ENCODE results near the gene EOLA1.
A peak's percentile ranks its signal among the peaks of the same experiment; 100 is the strongest.
"Not testable (repeated sequence)": the region's sequence is repeated elsewhere in the genome, so short reads cannot be mapped to it uniquely, and the experiment has no call there.

The EOLA1 gene

DNA sequence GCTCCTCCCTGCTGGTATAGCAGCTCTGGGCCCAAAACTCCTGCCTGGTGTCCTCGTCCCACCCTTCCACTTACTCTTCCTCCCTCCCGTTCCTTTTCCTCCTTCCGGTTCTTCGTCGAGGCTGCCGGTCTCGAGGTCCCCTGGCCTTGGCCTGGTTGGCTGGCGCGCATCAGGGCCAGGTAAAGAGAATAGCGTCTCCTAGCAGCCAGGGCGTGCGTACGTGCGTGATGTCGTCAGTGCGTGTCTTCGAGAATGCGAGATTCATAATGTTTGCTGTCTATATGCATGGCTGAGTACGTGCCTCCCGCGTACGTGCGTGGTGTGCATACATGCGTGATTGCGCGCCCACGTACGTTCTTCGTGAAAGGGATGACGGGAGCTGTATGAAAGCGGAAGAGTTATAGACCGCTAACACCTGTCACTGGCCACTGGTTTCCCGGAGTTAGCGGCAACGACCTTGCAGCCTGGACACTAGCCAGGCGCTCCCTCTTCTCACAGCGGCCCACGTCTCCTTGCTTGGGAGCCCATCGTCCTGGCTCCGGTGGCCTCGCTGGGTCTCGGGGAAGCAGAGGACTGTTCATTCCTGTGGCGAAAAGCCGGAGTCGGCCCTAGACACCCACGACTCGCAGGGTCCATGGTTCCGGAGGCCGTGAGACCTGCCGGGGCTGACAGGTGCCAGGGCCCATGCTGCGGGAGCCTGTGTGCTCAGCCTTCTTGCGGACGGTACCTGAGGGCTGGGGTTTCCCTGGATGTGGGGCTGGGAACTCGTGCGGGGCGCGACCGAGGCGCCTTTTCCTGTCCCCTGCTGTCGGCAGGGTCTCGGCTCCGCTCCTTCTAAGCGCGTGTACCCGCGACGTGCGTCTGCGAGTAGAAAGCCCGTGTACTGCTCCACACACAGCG is at the start of gene EOLA1:
EOLA1 (plus strand) TSS at position 392 of the 900 bp plus-strand sequence. CDS start 4,619 bp downstream, outside the sequence.
- DNase-seq (ENCODE audit: low read depth): peak; percentile 88

DNA sequence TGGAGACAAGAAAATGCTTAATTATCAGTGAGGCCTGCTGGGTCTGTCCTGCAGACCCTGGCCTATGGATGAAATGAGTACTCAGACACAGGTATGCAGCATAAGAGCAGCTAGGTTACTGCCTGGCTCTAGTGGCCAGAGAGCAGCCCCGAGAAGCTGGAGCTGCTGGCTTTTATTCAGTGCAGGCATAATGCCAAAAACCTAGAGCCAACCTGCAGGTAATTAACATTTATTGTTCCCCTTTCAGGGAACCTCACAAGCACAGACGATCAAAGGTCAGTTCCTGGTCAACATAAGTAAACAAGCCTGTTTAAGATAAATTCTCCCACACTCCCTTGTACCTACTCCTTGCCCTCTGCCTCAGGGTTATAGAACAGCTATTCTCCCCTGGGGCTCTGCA is 49.0 kb upstream of the EOLA1 start:
- DNase-seq (ENCODE audit: low read depth): no peak

DNA sequence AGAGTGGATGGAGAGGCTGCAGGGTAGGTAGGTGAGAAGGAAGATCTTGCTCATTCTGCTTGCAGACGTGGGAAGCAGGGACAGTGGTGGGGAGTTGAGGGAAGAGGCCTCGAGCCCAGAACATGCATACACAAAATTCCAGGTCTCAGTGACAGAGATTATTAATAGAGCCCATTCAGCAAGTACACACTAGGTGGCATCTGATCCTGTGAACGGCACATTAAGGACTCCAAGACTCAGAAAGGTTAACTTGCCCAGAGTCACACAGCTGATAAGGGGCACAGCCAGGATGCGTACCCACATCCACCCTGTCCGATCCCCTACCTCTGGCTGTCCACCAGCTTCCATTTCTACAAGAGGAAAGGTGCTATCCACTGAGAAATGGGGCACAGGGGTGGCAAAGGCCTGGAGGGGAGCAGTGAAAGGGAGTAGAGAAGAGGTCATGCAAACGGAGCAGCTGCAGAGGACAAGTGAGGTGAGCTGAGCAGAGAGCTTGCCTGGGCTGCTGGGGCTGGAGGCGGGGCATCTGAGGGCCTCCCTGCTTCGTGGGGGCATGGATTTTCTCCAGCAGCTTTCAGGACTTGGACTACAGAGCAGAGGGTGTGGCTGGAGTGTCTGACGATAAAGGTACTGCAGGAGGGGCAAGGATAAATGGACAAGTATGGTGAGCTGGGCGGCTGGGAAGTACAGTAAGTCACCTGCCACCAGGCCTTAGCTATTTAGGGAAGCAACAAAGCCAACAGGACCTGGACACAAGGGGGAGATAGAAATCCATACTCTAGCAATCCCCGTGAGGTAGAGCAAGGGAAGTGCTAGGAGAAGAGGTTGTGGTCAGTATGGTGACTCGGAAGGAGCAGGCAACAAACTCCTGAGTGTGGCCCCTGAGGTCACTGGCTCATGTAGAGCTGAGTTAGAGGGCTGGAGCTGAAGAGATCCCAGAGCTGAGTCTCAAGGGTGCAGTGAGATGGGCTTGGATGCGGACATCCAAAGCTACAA is 46.9 kb upstream of the EOLA1 start:
- no peak for DNase-seq (ENCODE audit: low read depth)

DNA sequence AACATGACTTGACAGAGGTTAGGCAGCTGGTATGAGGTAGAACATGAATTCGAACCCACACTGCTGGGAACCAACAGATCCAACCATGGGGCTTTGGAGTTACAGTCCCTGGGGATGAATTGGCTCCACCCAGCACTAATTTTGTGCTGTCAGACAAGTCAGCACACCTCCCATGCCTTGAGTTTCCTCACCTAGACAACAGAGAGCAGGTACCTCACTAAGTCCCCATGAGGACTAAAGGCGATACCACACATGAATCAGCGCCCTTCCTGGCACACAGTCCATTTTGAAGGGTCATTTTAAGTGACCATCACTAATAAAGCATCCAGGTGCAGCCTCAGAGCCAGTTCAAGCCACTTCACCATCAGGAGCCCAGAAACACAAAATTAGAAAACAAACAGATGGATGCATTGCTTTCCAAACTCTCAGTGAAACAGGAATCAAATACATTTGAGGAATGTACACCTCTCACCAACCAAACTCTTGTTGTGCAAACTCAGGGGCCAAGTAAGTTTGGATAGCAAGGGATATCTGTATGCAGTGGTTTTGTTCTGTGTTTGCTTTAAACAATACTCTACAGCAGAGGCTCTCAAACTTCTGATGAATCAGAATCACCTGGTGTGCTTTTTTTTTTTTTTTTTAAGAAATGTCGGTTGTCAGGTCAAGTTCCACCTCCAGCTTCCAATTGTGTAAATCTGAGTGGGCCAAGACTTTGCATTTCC is 45.8 kb upstream of the EOLA1 start:
- no peak for DNase-seq (ENCODE audit: low read depth)

DNA sequence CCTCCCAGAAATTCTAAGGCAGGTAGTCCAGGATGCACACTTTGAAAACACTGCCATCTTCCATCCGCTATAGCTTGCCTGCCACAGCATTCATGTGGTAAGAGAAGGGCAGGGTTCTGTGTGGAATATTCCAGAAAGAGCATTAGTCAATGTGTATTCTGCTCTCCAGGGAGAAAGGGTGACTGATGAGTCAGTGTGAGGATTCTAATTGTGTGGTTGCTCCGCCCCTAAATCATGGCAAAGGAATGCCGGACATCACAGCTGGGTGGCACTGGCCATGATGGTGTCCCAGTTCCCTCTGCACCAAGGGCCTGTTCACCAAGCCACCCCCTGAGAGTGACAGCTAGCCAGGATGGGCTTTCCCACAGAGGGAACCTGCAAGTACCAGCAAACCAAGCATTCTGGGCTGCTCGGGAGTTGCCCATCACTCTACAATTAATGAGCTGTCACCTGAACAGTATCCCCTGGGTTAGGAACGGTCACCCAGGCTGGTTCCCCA is 45.2 kb upstream of the EOLA1 start:
- DNase-seq (ENCODE audit: low read depth): no peak

DNA sequence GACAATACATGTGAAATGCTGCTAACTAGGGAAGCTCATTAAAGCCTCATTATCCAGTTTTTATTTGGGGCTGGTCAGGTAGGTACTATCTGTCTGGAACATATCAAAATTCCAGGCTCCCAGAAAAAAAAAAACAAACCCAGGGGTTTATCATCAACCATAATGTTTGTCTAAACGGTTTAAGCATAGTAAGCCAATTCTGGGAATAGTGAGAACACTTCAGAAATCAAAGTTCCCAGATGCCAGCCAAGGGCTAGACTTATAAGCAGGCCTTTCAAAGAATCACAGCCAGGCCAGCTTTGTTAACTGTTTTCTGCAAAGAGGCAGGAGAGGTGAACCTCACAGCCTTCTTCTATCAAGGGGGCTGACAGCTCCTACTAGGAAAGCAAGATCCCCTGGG is 43.8 kb upstream of the EOLA1 start:
- DNase-seq (ENCODE audit: low read depth): no peak

DNA sequence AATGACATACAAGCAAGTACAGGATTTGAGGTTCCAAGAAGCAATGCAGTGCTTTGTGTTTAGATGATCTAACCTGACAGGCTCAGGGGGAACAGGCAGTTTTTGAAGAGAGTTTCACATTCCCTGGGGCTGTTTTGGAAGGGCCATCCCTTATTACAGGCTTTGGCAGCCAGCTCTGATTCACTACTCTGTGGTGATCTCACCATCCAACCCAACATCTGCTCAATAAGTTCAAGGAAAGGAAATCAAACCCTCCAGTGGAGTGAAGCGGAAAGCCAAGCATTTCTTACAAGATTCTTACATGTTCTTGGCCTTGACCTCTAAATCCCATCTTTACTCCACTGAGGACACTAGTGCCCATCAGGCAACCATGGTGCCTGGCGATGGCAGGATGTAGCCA is 43.2 kb upstream of the EOLA1 start:
- DNase-seq (ENCODE audit: low read depth): no peak

DNA sequence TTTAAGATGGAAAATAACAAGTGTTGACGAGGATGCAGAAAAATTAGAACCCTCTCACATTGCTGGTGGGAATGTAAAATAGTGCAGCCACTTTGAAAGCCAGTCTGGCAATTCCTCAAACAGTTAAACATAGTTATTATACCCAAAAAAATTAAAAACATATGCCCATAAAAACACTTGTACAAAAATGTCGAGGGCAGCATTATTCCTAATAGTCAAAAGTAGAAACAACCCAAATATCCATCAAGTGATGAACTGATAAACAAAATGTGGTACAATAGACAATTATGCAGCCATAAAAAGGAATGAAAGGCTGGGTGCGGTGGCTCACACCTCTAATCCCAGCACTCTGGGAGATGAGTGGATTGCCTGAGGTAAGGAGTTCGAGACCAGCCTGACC is 42.0 kb upstream of the EOLA1 start:
- no peak for DNase-seq (ENCODE audit: low read depth)

DNA sequence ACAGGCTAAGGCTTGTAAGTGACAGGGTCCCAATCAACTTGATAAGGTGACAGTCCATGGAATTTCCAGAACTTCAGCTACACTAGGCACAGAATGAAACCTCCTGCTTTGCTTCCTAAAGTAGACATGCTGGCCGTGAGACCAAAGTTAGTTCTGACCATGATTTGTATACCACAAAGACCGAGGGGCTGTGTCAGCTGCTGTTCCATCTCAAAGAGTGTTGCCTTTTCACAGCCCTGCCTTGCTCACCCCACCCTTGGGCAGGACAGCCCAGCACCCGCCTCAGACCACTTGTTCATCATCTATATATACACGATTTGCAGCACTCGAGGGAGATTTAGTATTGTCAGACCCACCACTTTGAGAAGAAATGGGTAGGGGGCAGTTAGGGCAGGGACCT is 41.0 kb upstream of the EOLA1 start:
- no peak for DNase-seq (ENCODE audit: low read depth)

DNA sequence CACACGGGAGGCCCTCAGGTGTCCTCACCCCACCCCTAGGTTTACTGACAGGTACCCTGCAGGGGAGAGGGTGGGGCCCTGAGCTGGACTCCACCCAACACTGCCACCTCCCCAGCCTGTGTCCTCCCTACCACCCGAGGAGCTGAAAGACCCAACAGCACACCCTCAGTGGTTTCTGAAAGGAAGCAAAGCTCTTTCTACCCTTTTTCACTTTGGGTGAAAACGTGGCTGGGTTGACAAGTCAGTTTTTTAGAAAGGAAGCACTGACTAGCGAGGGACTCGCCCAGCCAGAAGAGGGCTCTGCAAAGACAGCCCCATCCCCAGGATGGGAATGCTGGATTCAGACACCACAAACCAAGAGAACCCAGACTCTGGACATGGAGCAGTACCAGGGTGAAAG is 37.9 kb upstream of the EOLA1 start:
- DNase-seq (ENCODE audit: low read depth): not testable (repeated sequence)

DNA sequence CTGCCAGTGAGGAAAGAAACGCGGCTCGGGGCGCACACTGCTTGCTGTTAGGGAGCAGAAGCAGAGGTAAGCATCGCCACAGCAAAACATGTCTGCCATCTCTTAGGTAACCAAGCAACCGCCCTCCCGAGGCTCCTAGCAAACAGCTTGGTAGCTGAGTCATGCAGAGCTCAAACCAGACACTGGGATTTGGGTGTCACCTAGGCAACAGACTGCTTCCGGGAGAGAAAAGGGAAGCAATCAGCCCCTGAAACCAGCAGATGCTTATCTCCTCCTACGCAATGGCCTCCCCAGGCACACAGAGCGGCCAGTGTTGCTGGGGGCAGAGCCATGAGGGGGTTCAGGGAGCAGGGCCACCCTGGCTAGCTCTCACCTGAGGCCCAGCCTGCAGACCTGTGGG is 37.4 kb upstream of the EOLA1 start:
- DNase-seq (ENCODE audit: low read depth): not testable (repeated sequence)

DNA sequence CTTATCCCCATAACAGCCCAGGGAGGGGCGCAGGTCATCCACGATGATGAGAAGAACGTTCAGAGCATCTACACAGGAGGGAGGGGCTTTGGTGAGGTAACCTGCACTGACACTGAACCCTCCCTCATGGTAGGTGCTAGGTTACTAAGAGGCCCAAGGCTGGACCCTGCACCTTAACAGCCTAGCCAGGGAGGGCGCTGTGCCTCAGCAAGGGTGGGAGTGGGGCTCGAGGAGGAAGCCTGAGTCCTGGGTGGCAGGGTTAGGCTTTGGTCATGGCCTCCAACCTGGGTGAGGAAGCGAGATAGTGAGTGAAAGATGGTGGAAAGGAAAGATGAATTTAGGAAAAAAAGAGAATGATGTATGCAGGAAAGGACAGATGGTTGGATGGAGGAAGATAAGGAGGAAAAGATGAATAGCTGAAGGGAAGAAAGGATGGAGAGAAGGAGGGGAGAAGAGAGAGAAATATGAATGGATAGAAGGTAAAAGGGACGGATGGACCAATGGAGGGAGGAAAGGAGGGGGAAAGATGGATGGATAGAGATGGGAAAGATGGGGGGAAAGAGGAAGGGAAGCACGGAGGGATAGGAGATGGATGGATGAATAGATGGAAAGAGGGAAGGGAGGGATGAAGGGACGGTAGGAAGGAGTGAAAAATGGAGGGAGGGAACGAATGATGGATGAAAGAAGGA is 36.4 kb upstream of the EOLA1 start:
- no peak for DNase-seq (ENCODE audit: low read depth)

DNA sequence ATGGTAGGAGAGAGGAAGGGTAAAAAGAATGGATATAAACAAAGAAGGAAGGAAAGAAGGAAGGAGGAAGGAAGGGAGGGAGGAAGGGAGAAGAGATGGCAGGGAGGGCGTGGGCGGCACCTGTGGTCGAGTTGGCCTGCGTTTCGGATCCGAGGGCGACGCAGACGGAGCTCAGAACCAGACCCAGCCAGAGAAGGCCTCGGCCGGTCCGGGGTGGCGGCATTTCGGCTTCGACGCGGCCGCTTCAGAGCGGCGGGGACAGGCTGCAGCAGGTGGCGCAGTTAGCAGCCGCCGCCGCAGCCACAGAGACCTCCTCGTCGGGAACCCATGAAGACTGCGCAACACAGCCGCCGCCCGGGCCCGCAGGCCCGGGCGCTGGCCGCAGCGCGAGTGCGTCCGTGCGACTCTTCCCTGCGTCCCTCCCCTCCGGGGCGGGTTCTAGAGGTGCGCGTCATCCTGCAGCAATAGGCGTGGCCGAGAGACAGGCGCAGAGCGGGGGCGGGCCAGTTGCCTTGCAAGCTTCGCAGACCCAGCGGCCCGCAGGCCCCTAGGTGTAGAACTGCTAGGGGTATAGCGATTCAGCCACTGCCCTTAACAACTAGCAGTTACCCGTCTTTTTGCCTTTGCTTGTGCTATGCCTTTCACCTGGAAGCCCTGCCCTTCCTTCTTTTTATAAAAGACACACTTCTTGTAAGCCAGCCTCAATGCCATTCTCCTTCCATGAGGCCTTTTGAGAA is 35.7 kb upstream of the EOLA1 start, which contains the start of gene IDS:
IDS (minus strand) TSS at position 392 of the 737 bp plus-strand sequence; CDS start at position 223, 169 bp downstream.
- DNase-seq (ENCODE audit: low read depth): peak; percentile 59

DNA sequence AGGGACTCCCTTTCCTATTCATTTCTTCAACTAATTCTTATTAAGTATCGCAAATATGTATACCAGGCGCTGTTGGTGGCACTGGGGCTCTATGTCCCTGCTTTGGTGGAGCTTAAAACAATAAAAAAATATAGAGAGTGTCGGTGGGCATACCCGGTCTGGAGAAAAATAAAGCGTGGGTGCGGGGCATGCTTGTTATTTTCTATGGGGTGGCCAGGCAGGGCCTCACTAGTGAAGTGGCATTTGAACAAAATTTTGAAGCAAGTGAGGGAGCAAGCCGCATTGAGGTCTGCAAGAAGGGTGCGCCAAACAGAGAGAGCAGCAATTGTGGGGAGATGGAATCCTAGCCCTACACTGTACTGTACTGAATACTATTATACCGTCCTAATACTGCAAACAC is 35.1 kb upstream of the EOLA1 start:
- no peak for DNase-seq (ENCODE audit: low read depth)

DNA sequence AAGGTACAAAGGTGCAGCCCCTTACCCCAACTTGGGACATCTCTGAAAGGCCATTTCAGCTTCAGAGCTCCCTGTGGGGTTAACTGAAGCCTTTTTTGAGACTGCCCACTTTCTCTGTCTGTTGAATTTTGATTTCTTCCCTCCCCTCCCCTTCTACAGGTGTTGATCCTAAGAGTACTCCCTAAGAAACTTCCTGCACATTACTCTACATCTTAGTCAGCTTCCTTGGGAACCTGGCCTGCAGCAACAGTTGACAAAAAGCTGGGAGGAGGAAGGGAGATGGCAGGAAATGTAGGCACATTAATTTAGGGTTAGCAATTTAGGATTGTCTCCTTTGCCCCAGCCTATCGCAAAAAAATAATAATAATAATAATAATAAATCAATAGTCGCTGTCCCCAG is 34.5 kb upstream of the EOLA1 start:
- DNase-seq (ENCODE audit: low read depth): no peak

DNA sequence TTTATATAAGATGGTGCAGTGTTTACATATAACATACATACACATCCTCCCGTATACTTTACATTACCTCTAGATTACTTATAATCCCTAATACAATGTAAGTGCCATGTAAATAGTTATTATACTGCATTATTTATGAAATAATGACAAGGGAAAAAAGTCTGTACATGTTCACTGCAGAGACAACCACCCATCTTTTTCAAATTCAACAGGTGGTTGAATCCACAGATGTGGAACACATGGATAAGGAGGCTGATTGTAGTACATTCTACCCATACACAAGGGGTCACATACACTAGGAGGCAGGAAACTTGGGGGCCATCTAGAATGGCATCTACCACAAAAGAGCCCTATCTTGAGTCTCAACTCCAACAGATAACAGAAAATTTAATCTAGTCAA is 32.3 kb upstream of the EOLA1 start:
- DNase-seq (ENCODE audit: low read depth): no peak

DNA sequence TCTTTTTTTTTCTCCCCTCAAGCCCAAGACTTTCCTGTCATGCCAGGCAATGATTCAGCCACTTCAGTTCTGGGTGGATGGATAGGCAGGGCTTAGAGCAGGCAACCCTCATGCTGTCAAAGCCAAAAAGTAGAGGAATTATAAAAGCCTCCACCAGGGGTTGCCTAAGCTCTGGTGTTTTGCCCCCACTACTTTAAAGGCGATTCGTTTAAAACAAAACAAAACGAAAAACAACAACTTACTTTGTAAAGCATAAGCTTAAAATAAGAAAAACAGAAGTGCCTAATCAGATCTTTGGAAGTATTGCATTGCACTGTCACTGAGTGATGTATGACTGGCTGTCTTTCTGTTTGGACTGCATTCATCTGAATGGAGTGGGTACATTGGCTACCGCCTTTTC is 30.4 kb upstream of the EOLA1 start:
- DNase-seq (ENCODE audit: low read depth): no peak

DNA sequence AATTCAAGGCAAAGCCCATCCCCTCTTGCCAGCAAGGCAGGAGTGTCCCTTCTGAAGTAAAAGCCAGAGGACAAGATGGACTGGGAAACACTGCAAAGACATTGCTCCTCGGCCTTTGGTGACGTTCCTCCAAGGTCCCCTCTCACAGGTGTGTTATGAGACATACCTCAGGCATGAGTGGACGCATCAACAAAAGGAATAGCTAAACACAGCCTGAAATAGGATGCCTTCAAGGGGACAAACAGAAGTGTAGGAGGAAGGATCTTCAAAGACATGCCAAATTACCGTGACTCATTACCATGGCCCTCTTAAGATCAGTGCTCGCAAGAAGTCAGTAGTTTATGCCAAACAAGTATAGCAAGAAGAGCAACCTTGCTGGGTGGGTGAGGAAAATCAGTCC is 29.7 kb upstream of the EOLA1 start:
- no peak for DNase-seq (ENCODE audit: low read depth)

DNA sequence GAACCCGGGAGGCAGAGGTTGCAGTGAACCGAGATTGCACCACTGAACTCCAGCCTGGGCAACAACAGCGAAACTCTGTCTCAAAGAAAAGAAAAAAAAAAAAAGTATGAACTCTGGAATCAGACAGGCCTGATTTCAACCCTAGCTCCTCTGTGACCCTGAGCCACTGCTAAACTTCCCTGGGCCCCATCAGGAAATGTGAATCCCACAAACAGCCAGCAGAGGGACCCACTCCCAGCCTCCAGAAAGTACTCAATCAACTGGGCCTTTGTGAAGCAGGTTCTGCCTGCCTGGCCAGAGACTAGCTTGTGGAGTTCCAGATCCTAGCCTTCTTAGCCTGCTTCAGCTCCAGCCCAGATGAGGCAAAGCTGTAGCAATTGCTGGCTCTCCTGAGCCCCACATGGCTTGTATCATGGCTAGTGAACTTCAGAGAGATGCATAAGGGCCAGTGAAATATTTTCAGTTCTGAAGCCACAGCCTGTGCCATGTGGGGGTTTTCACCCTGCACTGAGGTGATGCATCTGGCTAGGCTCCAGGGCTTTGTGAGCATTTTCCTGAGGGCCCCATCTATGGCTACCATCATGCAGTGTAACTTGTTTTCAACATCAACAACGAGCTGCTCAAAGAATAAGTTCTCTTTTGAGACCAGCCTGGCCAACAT is 28.5 kb upstream of the EOLA1 start:
- DNase-seq (ENCODE audit: low read depth): no peak

Data from CMK (cell line).